Epithelial cell of prostate (primary cell): ENCODE measurements around the gene PRM1.

ENCODE experiments used
- DNase-seq: peaks from one replicate; pipeline ENCODE4 v3.0.0-alpha.2; 2011; ENCODE audit warnings: low read depth, low spot score
- H3K27ac ChIP-seq: fragments of 450-650 bp; 2 replicates; pipeline ENCODE4 v1.5.1; 2017; ENCODE audit warnings: mild to moderate bottlenecking

The PRM1 gene

GRCh38 chr16:11255737-11256660, 25.1 kb downstream of the PRM1 start, which contains the start of gene SOCS1:
Gene SOCS1 (minus strand): TSS chr16:11256204. CDS start chr16:11255478, 726 bp downstream.
- DNase-seq, result no peak
- peak within 1 kb of the TSS; percentile 73 for H3K27ac ChIP-seq

GRCh38 chr16:11254913-11255736, 26.0 kb downstream of the PRM1 start:
- peak overlapping the region; percentile 73 for H3K27ac ChIP-seq
- DNase-seq, result no peak

- no peak overlapping the region for H3K27ac ChIP-seq
- DNase-seq, result no peak
Observed at GRCh38 chr16:11253995-11254912, 26.9 kb downstream of the PRM1 start.

GRCh38 chr16:11253009-11253994, 27.8 kb downstream of the PRM1 start:
- no peak for DNase-seq
- no peak overlapping the region for H3K27ac ChIP-seq

GRCh38 chr16:11252482-11252931, 28.6 kb downstream of the PRM1 start:
- H3K27ac ChIP-seq, result no peak overlapping the region
- DNase-seq, result no peak

- no peak for DNase-seq
- H3K27ac ChIP-seq, result no peak overlapping the region
Observed at GRCh38 chr16:11251525-11252481, 29.3 kb downstream of the PRM1 start.

- no peak for DNase-seq
- H3K27ac ChIP-seq, result no peak overlapping the region
Observed at GRCh38 chr16:11250786-11251524, 30.2 kb downstream of the PRM1 start.

- no peak overlapping the region for H3K27ac ChIP-seq
- no peak for DNase-seq
Observed at GRCh38 chr16:11250091-11250785, 30.9 kb downstream of the PRM1 start.

GRCh38 chr16:11249233-11250061, 31.7 kb downstream of the PRM1 start:
- no peak for DNase-seq
- no peak overlapping the region for H3K27ac ChIP-seq

GRCh38 chr16:11248133-11248532, 33.0 kb downstream of the PRM1 start:
- DNase-seq, result peak; percentile 36
- H3K27ac ChIP-seq, result no peak overlapping the region

- H3K27ac ChIP-seq, result no peak overlapping the region
- DNase-seq, result no peak
Observed at GRCh38 chr16:11245988-11246387, 35.1 kb downstream of the PRM1 start.

- H3K27ac ChIP-seq, result no peak overlapping the region
- no peak for DNase-seq
Observed at GRCh38 chr16:11245222-11245737, 35.9 kb downstream of the PRM1 start.

- DNase-seq, result no peak
- no peak overlapping the region for H3K27ac ChIP-seq
Observed at GRCh38 chr16:11242658-11243057, 38.5 kb downstream of the PRM1 start.

GRCh38 chr16:11241480-11242204, 39.5 kb downstream of the PRM1 start:
- no peak for DNase-seq
- no peak overlapping the region for H3K27ac ChIP-seq
